Upper lobe of right lung (tissue), 1 donor: ENCODE measurements around the gene TTC1. TPM values are rescaled to one million over a fixed set of nuclear protein-coding genes. Genes with fewer than 3 reads are reported as not detected.

Source experiments
- ATAC-seq: fragments of 200-7000 bp; cut with Tn5 transposase; one replicate; pipeline ENCODE4 v1.9.1; 2020; ENCODE audit warnings: mild to moderate bottlenecking, moderate library complexity
- DNase-seq: peaks from one replicate; pipeline ENCODE4 v3.0.0-alpha.2; 2020
- H3K27ac ChIP-seq: fragments of 200-600 bp; one replicate; pipeline ENCODE4 v1.8.0; 2022
- H3K27me3 ChIP-seq: fragments of 200-600 bp; one replicate; pipeline ENCODE4 v1.8.0; 2022; ENCODE audit warnings: mild to moderate bottlenecking
- H3K36me3 ChIP-seq: fragments of 200-600 bp; one replicate; pipeline ENCODE4 v1.8.0; 2022
- H3K4me1 ChIP-seq: fragments of 200-600 bp; one replicate; pipeline ENCODE4 v1.8.0; 2022
- H3K4me3 ChIP-seq: fragments of 200-600 bp; one replicate; pipeline ENCODE4 v1.8.0; 2022; ENCODE audit warnings: mild to moderate bottlenecking
- H3K9me3 ChIP-seq: fragments of 200-600 bp; one replicate; pipeline ENCODE4 v1.8.0; 2022
- CTCF ChIP-seq: fragments of 200-600 bp; IDR thresholded peaks from one replicate; pipeline ENCODE4 v1.8.0; 2022; ENCODE audit warnings: antibody characterized with exemption
- intact Hi-C: fragments of 100-400 bp; cut with DNase I; formaldehyde crosslinking; loops from one replicate; pipeline ENCODE4 v1.11.0; 2022
- total RNA-seq: library from RNA; stranded (reverse); fragmentation: NEBNext Ultra II Directional; extraction: Animal tissue kit (Norgen Biotek cat#: 25700); gene quantifications from one replicate; pipeline ENCODE4 v1.2.1, GENCODE V29; 2021
- donor health status: DM: no; HTN: yes; CAD: no; lungs with severe emphysema.

TTC1 gene
- total RNA-seq, 1 donor from 2014 or later: 39.6 TPM

- no peak for ATAC-seq
- H3K27me3 ChIP-seq: no peaks in the 10 kb centered on the region
- TF ChIP-seq CTCF: no peak
- peaks cover 63% of the 10 kb centered on the region for H3K36me3 ChIP-seq
- no peak for DNase-seq
- H3K27ac ChIP-seq: no peak overlapping the region
- no peak overlapping the region for H3K4me3 ChIP-seq
- intact Hi-C loops: no loop called here
- H3K4me1 ChIP-seq: no peaks in the 10 kb centered on the region
- H3K9me3 ChIP-seq: no peaks in the 10 kb centered on the region
These were observed 40.2 kb downstream of the TTC1 start for GRCh38 chr5:160049099-160049498.

GRCh38 chr5:160054047-160054446 is 45.1 kb downstream of the TTC1 start:
- Histone ChIP-seq H3K9me3 (no peaks in the 10 kb centered on the region), H3K36me3 (peaks cover 87% of the 10 kb centered on the region), H3K4me1 (no peaks in the 10 kb centered on the region), H3K27ac (no peak overlapping the region), H3K4me3 (no peak overlapping the region), H3K27me3 (no peaks in the 10 kb centered on the region)
- no peak for TF ChIP-seq CTCF
- intact Hi-C loops: no loop called here
- ATAC-seq (no peak), DNase-seq (no peak)

- H3K27me3 ChIP-seq: no peaks in the 10 kb centered on the region
- H3K4me3 ChIP-seq: no peak overlapping the region
- TF ChIP-seq CTCF: no peak
- ATAC-seq: no peak
- intact Hi-C loops: no loop called here
- H3K4me1 ChIP-seq: no peaks in the 10 kb centered on the region
- peaks cover 87% of the 10 kb centered on the region for H3K36me3 ChIP-seq
- H3K9me3 ChIP-seq: no peaks in the 10 kb centered on the region
- no peak overlapping the region for H3K27ac ChIP-seq
- no peak for DNase-seq
These were observed 45.9 kb downstream of the TTC1 start for GRCh38 chr5:160054831-160055230.

GRCh38 chr5:160057256-160057655 is 48.3 kb downstream of the TTC1 start:
- DNase-seq: no peak
- Histone ChIP-seq H3K27ac (no peak overlapping the region), H3K4me1 (no peaks in the 10 kb centered on the region), H3K4me3 (no peak overlapping the region), H3K27me3 (no peaks in the 10 kb centered on the region), H3K36me3 (peaks cover 87% of the 10 kb centered on the region), H3K9me3 (no peaks in the 10 kb centered on the region)
- no peak for TF ChIP-seq CTCF
- ATAC-seq: no peak
- intact Hi-C loops: no loop called here

GRCh38 chr5:160060001-160060400 is 51.1 kb downstream of the TTC1 start:
- H3K36me3 ChIP-seq: peaks cover 71% of the 10 kb centered on the region
- intact Hi-C loops: no loop called here
- H3K27ac ChIP-seq: no peak overlapping the region
- H3K4me1 ChIP-seq: no peaks in the 10 kb centered on the region
- no peak for ATAC-seq
- no peak overlapping the region for H3K4me3 ChIP-seq
- H3K9me3 ChIP-seq: no peaks in the 10 kb centered on the region
- DNase-seq: no peak
- TF ChIP-seq CTCF: no peak
- no peaks in the 10 kb centered on the region for H3K27me3 ChIP-seq

GRCh38 chr5:160061770-160062169 is 52.8 kb downstream of the TTC1 start:
- Histone ChIP-seq H3K9me3 (no peaks in the 10 kb centered on the region), H3K4me3 (no peak overlapping the region), H3K27me3 (no peaks in the 10 kb centered on the region), H3K27ac (no peak overlapping the region), H3K36me3 (peaks cover 65% of the 10 kb centered on the region), H3K4me1 (no peaks in the 10 kb centered on the region)
- DNase-seq (no peak), ATAC-seq (no peak)
- TF ChIP-seq CTCF: no peak
- intact Hi-C loops: no loop called here
